ENCODE results near the gene KRTAP12-3.

DNA sequence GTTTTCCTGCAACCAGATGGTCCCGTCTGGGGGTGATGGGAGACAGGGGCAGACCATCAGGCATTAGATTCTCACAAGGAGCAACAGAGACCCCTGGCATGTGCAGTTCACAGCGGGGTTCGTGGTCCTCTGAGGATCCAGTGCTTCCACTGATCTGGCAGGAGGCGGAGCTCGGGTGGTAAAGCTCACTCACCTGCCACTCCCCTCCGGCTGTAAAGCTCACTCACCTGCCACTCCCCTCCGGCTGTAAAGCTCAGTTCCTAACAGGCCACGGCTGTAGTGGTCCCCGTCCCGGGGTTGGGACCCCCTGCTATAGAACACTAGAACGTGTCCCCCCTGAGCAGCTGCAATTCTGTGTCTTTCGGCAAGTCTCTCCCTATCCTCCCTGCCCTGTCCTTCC lies 43.8 kb downstream of the KRTAP12-3 start:
- TF ChIP-seq POLR2A (IDR thresholded peaks at IDR 0.05): no peak
- TF ChIP-seq, protein P1, sequence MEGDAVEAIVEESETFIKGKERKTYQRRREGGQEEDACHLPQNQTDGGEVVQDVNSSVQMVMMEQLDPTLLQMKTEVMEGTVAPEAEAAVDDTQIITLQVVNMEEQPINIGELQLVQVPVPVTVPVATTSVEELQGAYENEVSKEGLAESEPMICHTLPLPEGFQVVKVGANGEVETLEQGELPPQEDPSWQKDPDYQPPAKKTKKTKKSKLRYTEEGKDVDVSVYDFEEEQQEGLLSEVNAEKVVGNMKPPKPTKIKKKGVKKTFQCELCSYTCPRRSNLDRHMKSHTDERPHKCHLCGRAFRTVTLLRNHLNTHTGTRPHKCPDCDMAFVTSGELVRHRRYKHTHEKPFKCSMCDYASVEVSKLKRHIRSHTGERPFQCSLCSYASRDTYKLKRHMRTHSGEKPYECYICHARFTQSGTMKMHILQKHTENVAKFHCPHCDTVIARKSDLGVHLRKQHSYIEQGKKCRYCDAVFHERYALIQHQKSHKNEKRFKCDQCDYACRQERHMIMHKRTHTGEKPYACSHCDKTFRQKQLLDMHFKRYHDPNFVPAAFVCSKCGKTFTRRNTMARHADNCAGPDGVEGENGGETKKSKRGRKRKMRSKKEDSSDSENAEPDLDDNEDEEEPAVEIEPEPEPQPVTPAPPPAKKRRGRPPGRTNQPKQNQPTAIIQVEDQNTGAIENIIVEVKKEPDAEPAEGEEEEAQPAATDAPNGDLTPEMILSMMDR (IDR thresholded peaks at IDR 0.05): no peak

Measured in upper lobe of left lung (tissue), 4 donors.